ENCODE measurements around the gene ULBP2.

The ULBP2 gene

GRCh38 chr6:149977221-149977620 lies 35.4 kb downstream of the ULBP2 start:
- Histone ChIP-seq H4K20me1 (ENCODE audit: insufficient read depth, low read length) (no peaks in the 10 kb centered on the region), H2AFZ (ENCODE audit: low read length) (no peak overlapping the region), H3F3A (ENCODE audit: insufficient read depth, low read length) (no peaks in the 10 kb centered on the region), H3K36me3 (replicated peaks; ENCODE audit: insufficient read depth, low read length) (no peaks in the 10 kb centered on the region), H3K9me2 (replicated peaks; ENCODE audit: insufficient read depth, low read length) (no peaks in the 10 kb centered on the region), H3K4me3 (ENCODE audit: low read length) (no peak overlapping the region), H3K9me3 (replicated peaks; ENCODE audit: insufficient read depth, low read length) (no peaks in the 10 kb centered on the region), H3K9ac (ENCODE audit: low read length) (no peak overlapping the region), H3K79me2 (ENCODE audit: low read length) (no peaks in the 10 kb centered on the region), H3K4me1 (ENCODE audit: low read length) (no peaks in the 10 kb centered on the region), H3K27ac (ENCODE audit: low read length) (no peak overlapping the region), H3K4me2 (ENCODE audit: low read depth, low read length) (no peak overlapping the region), H3K27me3 (replicated peaks; ENCODE audit: insufficient read depth, low read length) (peaks cover 44% of the 10 kb centered on the region)
- no peak for DNase-seq
- no peak for TF ChIP-seq EZH2 (optimal IDR thresholded peaks at IDR 0.05; ENCODE audit: low read depth, low read length)
- no peak for TF ChIP-seq EZH2phosphoT487 (IDR thresholded peaks at IDR 0.05; ENCODE audit: low read length)
- TF ChIP-seq CTCF (IDR thresholded peaks at IDR 0.05; ENCODE audit: low read length) = no peak

DNA sequence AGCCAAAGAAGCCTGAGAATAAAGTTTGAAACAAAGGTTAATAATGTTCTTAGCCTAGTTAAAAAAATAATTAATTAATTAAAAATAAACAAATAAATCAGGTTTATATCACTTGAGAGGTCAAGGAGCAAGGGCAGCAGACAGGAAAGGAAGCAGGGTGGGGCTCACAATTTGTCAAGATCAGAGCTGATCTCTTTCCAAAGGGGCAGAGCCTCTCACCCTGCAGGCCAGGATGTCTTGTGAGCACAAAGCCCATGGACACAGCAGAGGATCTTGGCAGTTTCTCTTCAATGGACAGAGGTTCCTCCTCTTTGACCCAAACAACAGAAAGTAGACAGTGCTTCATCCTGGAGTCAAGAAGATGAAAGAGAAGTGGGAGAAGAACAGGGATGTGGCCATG lies 36.8 kb downstream of the ULBP2 start:
- Histone ChIP-seq H4K20me1 (ENCODE audit: insufficient read depth, low read length) (no peaks in the 10 kb centered on the region), H3K9ac (ENCODE audit: low read length) (no peak overlapping the region), H3K79me2 (ENCODE audit: low read length) (no peaks in the 10 kb centered on the region), H2AFZ (ENCODE audit: low read length) (no peak overlapping the region), H3K4me2 (ENCODE audit: low read depth, low read length) (no peak overlapping the region), H3K4me3 (ENCODE audit: low read length) (no peak overlapping the region), H3K27me3 (replicated peaks; ENCODE audit: insufficient read depth, low read length) (peaks cover 54% of the 10 kb centered on the region), H3K27ac (ENCODE audit: low read length) (no peak overlapping the region), H3K36me3 (replicated peaks; ENCODE audit: insufficient read depth, low read length) (no peaks in the 10 kb centered on the region), H3F3A (ENCODE audit: insufficient read depth, low read length) (no peaks in the 10 kb centered on the region), H3K4me1 (ENCODE audit: low read length) (no peaks in the 10 kb centered on the region), H3K9me3 (replicated peaks; ENCODE audit: insufficient read depth, low read length) (no peaks in the 10 kb centered on the region), H3K9me2 (replicated peaks; ENCODE audit: insufficient read depth, low read length) (no peaks in the 10 kb centered on the region)
- TF ChIP-seq EZH2phosphoT487 (IDR thresholded peaks at IDR 0.05; ENCODE audit: low read length) = no peak
- TF ChIP-seq CTCF (IDR thresholded peaks at IDR 0.05; ENCODE audit: low read length) = no peak
- no peak for TF ChIP-seq EZH2 (optimal IDR thresholded peaks at IDR 0.05; ENCODE audit: low read depth, low read length)
- DNase-seq = no peak

DNA sequence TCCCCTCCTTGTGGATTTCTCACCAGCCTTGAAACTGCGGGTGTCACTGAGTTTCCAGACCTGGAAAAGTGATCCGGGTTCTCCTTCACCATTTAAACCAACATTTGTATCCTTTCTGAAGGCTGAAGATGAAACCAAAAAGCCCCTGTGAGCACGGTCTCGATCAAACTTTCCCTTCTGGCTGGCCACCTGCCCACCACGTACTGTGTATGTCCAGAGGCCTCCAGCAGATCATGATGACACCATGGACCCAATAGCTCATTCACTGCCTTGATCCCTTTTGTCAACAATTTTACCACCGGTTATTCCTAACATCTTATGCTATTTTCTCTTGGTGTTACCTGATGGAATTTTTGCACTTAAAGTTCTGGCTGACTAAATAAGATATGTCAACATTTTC lies 37.5 kb downstream of the ULBP2 start:
- peaks cover 48% of the 10 kb centered on the region for H3K27me3 ChIP-seq (replicated peaks; ENCODE audit: insufficient read depth, low read length)
- H3K36me3 ChIP-seq (replicated peaks; ENCODE audit: insufficient read depth, low read length) = no peaks in the 10 kb centered on the region
- H3K9ac ChIP-seq (ENCODE audit: low read length) = no peak overlapping the region
- no peak overlapping the region for H3K27ac ChIP-seq (ENCODE audit: low read length)
- H2AFZ ChIP-seq (ENCODE audit: low read length) = no peak overlapping the region
- H3K4me1 ChIP-seq (ENCODE audit: low read length) = no peaks in the 10 kb centered on the region
- TF ChIP-seq EZH2 (optimal IDR thresholded peaks at IDR 0.05; ENCODE audit: low read depth, low read length) = no peak
- DNase-seq = no peak
- no peaks in the 10 kb centered on the region for H4K20me1 ChIP-seq (ENCODE audit: insufficient read depth, low read length)
- no peaks in the 10 kb centered on the region for H3K9me2 ChIP-seq (replicated peaks; ENCODE audit: insufficient read depth, low read length)
- H3K4me3 ChIP-seq (ENCODE audit: low read length) = no peak overlapping the region
- H3K79me2 ChIP-seq (ENCODE audit: low read length) = no peaks in the 10 kb centered on the region
- H3F3A ChIP-seq (ENCODE audit: insufficient read depth, low read length) = no peaks in the 10 kb centered on the region
- no peak overlapping the region for H3K4me2 ChIP-seq (ENCODE audit: low read depth, low read length)
- H3K9me3 ChIP-seq (replicated peaks; ENCODE audit: insufficient read depth, low read length) = no peaks in the 10 kb centered on the region

GRCh38 chr6:149983145-149983544 lies 41.3 kb downstream of the ULBP2 start:
- Histone ChIP-seq H4K20me1 (ENCODE audit: insufficient read depth, low read length) (no peaks in the 10 kb centered on the region), H3F3A (ENCODE audit: insufficient read depth, low read length) (no peaks in the 10 kb centered on the region), H3K36me3 (replicated peaks; ENCODE audit: insufficient read depth, low read length) (no peaks in the 10 kb centered on the region), H3K9ac (ENCODE audit: low read length) (no peak overlapping the region), H3K79me2 (ENCODE audit: low read length) (no peaks in the 10 kb centered on the region), H3K4me2 (ENCODE audit: low read depth, low read length) (no peak overlapping the region), H2AFZ (ENCODE audit: low read length) (no peak overlapping the region), H3K4me3 (ENCODE audit: low read length) (no peak overlapping the region), H3K9me3 (replicated peaks; ENCODE audit: insufficient read depth, low read length) (no peaks in the 10 kb centered on the region), H3K9me2 (replicated peaks; ENCODE audit: insufficient read depth, low read length) (no peaks in the 10 kb centered on the region), H3K27ac (ENCODE audit: low read length) (no peak overlapping the region), H3K27me3 (replicated peaks; ENCODE audit: insufficient read depth, low read length) (peaks cover 76% of the 10 kb centered on the region), H3K4me1 (ENCODE audit: low read length) (no peaks in the 10 kb centered on the region)
- DNase-seq = no peak
- no peak for TF ChIP-seq EZH2 (optimal IDR thresholded peaks at IDR 0.05; ENCODE audit: low read depth, low read length)
- no peak for TF ChIP-seq CTCF (IDR thresholded peaks at IDR 0.05; ENCODE audit: low read length)
- TF ChIP-seq EZH2phosphoT487 (IDR thresholded peaks at IDR 0.05; ENCODE audit: low read length) = no peak
